BJ (cell line): ENCODE data around the gene CROT. TPM values are rescaled to one million over a fixed set of nuclear protein-coding genes. Genes with fewer than 3 reads are reported as not detected.

ENCODE experiments used
- CTCF ChIA-PET: fragments of 350-600 bp; formaldehyde crosslinking; extraction: SDS; loops from one replicate; lab custom pipeline; 2021; ENCODE audit warnings: antibody characterized with exemption, inconsistent platforms; lab: Yijun Ruan, JAX
- POLR2A ChIA-PET: fragments of 300-600 bp; sonication (Branson Sonifier 250); formaldehyde crosslinking; extraction: SDS; loops from one replicate; lab custom pipeline; 2021; ENCODE audit warnings: antibody characterized with exemption; lab: Charles Lee
- DNase-seq: peaks from one replicate; pipeline ENCODE4 v3.0.0-alpha.2; 2011; ENCODE audit warnings: low read depth
- H3K27me3 ChIP-seq: 2 replicates; pipeline ENCODE4 v1.6.0; 2011; ENCODE audit warnings: low read length; ENCODE audit not compliant: control insufficient read depth, insufficient read depth
- H3K36me3 ChIP-seq: 2 replicates; pipeline ENCODE4 v1.5.1; 2011; ENCODE audit warnings: low read length; ENCODE audit not compliant: control insufficient read depth, insufficient read depth
- H3K4me3 ChIP-seq: 2 replicates; pipeline ENCODE4 v1.5.1; 2011; ENCODE audit warnings: low read depth, mild to moderate bottlenecking, control low read depth, low read length
- CTCF ChIP-seq: IDR thresholded peaks from 2 replicates; pipeline ENCODE4 v1.5.1; 2011; ENCODE audit warnings: low read depth, mild to moderate bottlenecking, control low read depth, inconsistent platforms, low read length, moderate library complexity; ENCODE audit not compliant: insufficient read depth
- polyA plus RNA-seq: library from polyadenylated mRNA; depleted of rRNA; stranded (reverse); fragments of >200 nt; gene quantifications from 2 replicates; pipeline ENCODE4 v1.2.3, GENCODE V29; 2011

Gene CROT
- polyA plus RNA-seq, 1 experiment, result 4.6 TPM

GRCh38 chr7:87347207-87347606, 1.7 kb downstream of the CROT start:
- POLR2A ChIA-PET, result no interaction called here
- Histone ChIP-seq H3K27me3 (no peaks in the 10 kb centered on the region), H3K4me3 (no peak overlapping the region), H3K36me3 (no peaks in the 10 kb centered on the region)
- no peak for DNase-seq
- no peak for TF ChIP-seq CTCF
- CTCF ChIA-PET, result interaction anchor here (0.6 to 1.1 kb wide), 3 partner anchors 10 to 52 kb away, joined by 3 to 6 read pairs (median 4); no protein-coding TSS in a partner anchor

- TF ChIP-seq CTCF, result no peak
These were observed 2.2 kb downstream of the CROT start for GRCh38 chr7:87347664-87348063.

GRCh38 chr7:87354749-87355148, 9.3 kb downstream of the CROT start:
- DNase-seq, result no peak

More at GRCh38 chr7:87347664-87348063, 2.2 kb downstream of the CROT start:
- no peak overlapping the region for H3K4me3 ChIP-seq
- DNase-seq, result no peak
- ChIA-PET CTCF (interaction anchor here (0.5 to 1.1 kb wide), 4 partner anchors 9 to 52 kb away, joined by 3 to 6 read pairs (median 4); no protein-coding TSS in a partner anchor), POLR2A (no interaction called here)
- H3K27me3 ChIP-seq, result no peaks in the 10 kb centered on the region
- H3K36me3 ChIP-seq, result no peaks in the 10 kb centered on the region

GRCh38 chr7:87356448-87356847, 11.0 kb downstream of the CROT start:
- no peak for DNase-seq
- 0 out of 2 replicates have a peak, but pooled peaks cover 2% of the 10 kb centered on the region for H3K36me3 ChIP-seq
- POLR2A ChIA-PET, result no interaction called here
- TF ChIP-seq CTCF, result no peak
- H3K27me3 ChIP-seq, result no peaks in the 10 kb centered on the region
- no peak overlapping the region for H3K4me3 ChIP-seq
- CTCF ChIA-PET, result interaction anchor here (1.6 kb wide), 1 partner anchor 9 kb away, joined by 6 read pairs; no protein-coding TSS in a partner anchor

More at GRCh38 chr7:87354749-87355148, 9.3 kb downstream of the CROT start:
- POLR2A ChIA-PET, result no interaction called here
- no peaks in the 10 kb centered on the region for H3K27me3 ChIP-seq
- no peak overlapping the region for H3K4me3 ChIP-seq
- CTCF ChIA-PET, result no interaction called here
- 0 out of 2 replicates have a peak, but pooled peaks cover 2% of the 10 kb centered on the region for H3K36me3 ChIP-seq
- no peak for TF ChIP-seq CTCF

- CTCF ChIA-PET, result no interaction called here
- peak; percentile 47 for DNase-seq
These were observed 13.9 kb downstream of the CROT start for GRCh38 chr7:87359366-87359765.

More at GRCh38 chr7:87359366-87359765, 13.9 kb downstream of the CROT start:
- no peak overlapping the region for H3K4me3 ChIP-seq
- POLR2A ChIA-PET, result no interaction called here
- no peak for TF ChIP-seq CTCF
- no peaks in the 10 kb centered on the region for H3K27me3 ChIP-seq
- H3K36me3 ChIP-seq, result 0 out of 2 replicates have a peak, but pooled peaks cover 1% of the 10 kb centered on the region
